ENCODE measurements around the gene KSR2.

- no peak for TF ChIP-seq POLR2A (IDR thresholded peaks at IDR 0.05; ENCODE audit: low read depth, low read length)
- TF ChIP-seq POLR2AphosphoS5 (IDR thresholded peaks at IDR 0.05; ENCODE audit: low read depth, low read length), result no peak
Measured at GRCh38 chr12:117914686-117915085, 54.1 kb downstream of the KSR2 start.

All from GM12892 (cell line).